Ascending aorta (tissue), 2 donors: ENCODE data around the gene TECPR1. TPM values are rescaled to one million over a fixed set of nuclear protein-coding genes. Genes with fewer than 3 reads are reported as not detected.

Experiments
- DNase-seq, 2 donors: peaks; one replicate each; pipeline ENCODE4 v3.0.0-alpha.2; 2019; ENCODE audit warnings: low spot score in 2 of 2
- H3K27ac ChIP-seq, 2 donors: fragments of 200-600 bp; sonication (generic); one replicate each; pipeline ENCODE4 v1.5.1; 2016 to 2017; ENCODE audit warnings: mild to moderate bottlenecking in 1 of 2
- H3K27me3 ChIP-seq: fragments of 200-600 bp; sonication (generic); one replicate; pipeline ENCODE4 v1.5.1; 2017
- H3K36me3 ChIP-seq, 2 donors: fragments of 200-600 bp; sonication (generic); one replicate each; pipeline ENCODE4 v1.5.1; 2016
- H3K4me1 ChIP-seq, 2 donors: fragments of 200-600 bp; sonication (generic); one replicate each; pipeline ENCODE4 v1.5.1; 2016 to 2017; ENCODE audit warnings: mild to moderate bottlenecking in 1 of 2
- H3K4me3 ChIP-seq, 2 donors: fragments of 200-600 bp; sonication (generic); one replicate each; pipeline ENCODE4 v1.5.1; 2016 to 2017; ENCODE audit warnings: mild to moderate bottlenecking in 1 of 2
- H3K9me3 ChIP-seq, 2 donors: fragments of 200-600 bp; sonication (generic); one replicate each; pipeline ENCODE4 v1.5.1; 2016
- intact Hi-C: fragments of 100-400 bp; cut with DNase I; formaldehyde crosslinking; loops from one replicate; pipeline ENCODE4 v1.15.1; 2023
- total RNA-seq: library from RNA; depleted of rRNA; stranded (reverse); fragments of >200 nt; gene quantifications from one replicate; pipeline ENCODE4 v1.1.0, GENCODE V29; 2016
- TF ChIP-seq, protein P1 (sequence below), 3 experiments: fragments of 200-600 bp in 2 of 3; fragments of 450-650 bp in 1 of 3; sonication (generic) in 2 of 3; IDR thresholded peaks; one replicate each; pipeline ENCODE4 v1.5.1; 2016 to 2019; ENCODE audit warnings: antibody characterized with exemption in 3 of 3, mild to moderate bottlenecking in 1 of 3, moderate library complexity in 1 of 3

The TECPR1 gene
- total RNA-seq, 1 donor from 2014 or later, result 28.1 TPM

GRCh38 chr7:98241674-98242241 is 10.3 kb downstream of the TECPR1 start:
- Histone ChIP-seq H3K9me3 (no peaks in the 10 kb centered on the region), H3K27me3 (no peaks in the 10 kb centered on the region), H3K4me1 (no peaks in the 10 kb centered on the region), H3K4me3 (no peak overlapping the region), H3K27ac (no peak overlapping the region), H3K36me3 (peaks cover 46 to 62% of the 10 kb centered on the region in 2 donors)
- DNase-seq, result no peak
- intact Hi-C loops, result no loop called here
- TF ChIP-seq, protein P1, sequence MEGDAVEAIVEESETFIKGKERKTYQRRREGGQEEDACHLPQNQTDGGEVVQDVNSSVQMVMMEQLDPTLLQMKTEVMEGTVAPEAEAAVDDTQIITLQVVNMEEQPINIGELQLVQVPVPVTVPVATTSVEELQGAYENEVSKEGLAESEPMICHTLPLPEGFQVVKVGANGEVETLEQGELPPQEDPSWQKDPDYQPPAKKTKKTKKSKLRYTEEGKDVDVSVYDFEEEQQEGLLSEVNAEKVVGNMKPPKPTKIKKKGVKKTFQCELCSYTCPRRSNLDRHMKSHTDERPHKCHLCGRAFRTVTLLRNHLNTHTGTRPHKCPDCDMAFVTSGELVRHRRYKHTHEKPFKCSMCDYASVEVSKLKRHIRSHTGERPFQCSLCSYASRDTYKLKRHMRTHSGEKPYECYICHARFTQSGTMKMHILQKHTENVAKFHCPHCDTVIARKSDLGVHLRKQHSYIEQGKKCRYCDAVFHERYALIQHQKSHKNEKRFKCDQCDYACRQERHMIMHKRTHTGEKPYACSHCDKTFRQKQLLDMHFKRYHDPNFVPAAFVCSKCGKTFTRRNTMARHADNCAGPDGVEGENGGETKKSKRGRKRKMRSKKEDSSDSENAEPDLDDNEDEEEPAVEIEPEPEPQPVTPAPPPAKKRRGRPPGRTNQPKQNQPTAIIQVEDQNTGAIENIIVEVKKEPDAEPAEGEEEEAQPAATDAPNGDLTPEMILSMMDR (IDR thresholded peaks at IDR 0.05), result no peak

GRCh38 chr7:98240961-98241673 is 10.9 kb downstream of the TECPR1 start:
- Histone ChIP-seq H3K9me3 (no peaks in the 10 kb centered on the region), H3K4me1 (no peaks in the 10 kb centered on the region), H3K27ac (no peak overlapping the region), H3K4me3 (no peak overlapping the region), H3K36me3 (peaks cover 46 to 62% of the 10 kb centered on the region in 2 donors), H3K27me3 (no peaks in the 10 kb centered on the region)
- TF ChIP-seq, protein P1 (IDR thresholded peaks at IDR 0.05), result peak in 2 of 3 experiments; percentile 42 to 54
- intact Hi-C loops, result no loop called here
- DNase-seq, result no peak

DNA sequence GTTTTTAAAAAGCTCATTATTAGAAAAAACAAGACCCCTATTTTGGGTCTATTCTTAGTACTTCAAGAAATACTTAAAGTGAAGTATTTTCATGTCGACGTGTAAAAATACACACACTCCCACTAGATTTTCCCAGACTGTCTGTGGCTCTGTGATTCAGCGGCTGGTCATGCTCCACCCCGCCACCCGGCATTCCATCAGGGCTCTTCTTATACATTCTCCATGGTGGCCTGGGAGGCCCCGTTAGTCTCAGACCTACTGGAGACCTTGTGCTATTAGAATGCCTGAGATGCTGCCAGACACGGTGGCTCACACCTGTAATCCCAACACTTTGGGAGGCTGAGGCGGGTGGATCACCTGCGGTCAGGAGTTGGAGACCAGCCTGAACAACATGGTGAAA is 13.1 kb downstream of the TECPR1 start:
- peaks cover 37 to 52% of the 10 kb centered on the region in 2 donors for H3K36me3 ChIP-seq
- no peak for DNase-seq

DNA sequence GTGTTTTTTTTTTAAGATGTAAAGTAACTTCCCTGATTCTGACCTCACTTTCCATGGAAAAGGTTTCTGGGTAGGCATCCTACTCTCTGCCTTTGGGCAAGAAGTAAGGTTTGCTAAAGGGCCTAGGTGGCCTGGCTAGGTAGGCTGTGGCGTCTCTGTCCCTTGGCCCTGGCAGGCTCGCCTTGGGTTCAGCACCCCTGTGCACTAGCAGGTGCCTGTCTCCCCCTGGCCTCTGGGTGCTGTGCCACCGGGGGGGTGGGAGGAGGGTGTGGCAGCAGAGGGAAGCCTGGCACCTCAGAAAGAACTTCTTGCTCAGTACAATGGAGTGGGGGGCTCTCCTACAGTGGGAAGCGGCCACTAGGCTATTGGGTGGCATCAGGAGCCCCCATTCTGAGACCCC is 14.0 kb downstream of the TECPR1 start:
- no peak overlapping the region for H3K27ac ChIP-seq
- H3K36me3 ChIP-seq, result peaks cover 32 to 53% of the 10 kb centered on the region in 2 donors
- DNase-seq, result no peak
- intact Hi-C loops, result no loop called here
- no peak overlapping the region for H3K4me3 ChIP-seq
- TF ChIP-seq, protein P1 (IDR thresholded peaks at IDR 0.05), result no peak
- no peaks in the 10 kb centered on the region for H3K9me3 ChIP-seq
- no peaks in the 10 kb centered on the region for H3K4me1 ChIP-seq
- no peaks in the 10 kb centered on the region for H3K27me3 ChIP-seq

More for the DNA sequence above, 13.1 kb downstream of the TECPR1 start:
- TF ChIP-seq, protein P1 (IDR thresholded peaks at IDR 0.05), result no peak
- no peaks in the 10 kb centered on the region for H3K9me3 ChIP-seq
- no peaks in the 10 kb centered on the region for H3K4me1 ChIP-seq
- no peak overlapping the region for H3K27ac ChIP-seq
- H3K4me3 ChIP-seq, result no peak overlapping the region
- H3K27me3 ChIP-seq, result no peaks in the 10 kb centered on the region
- intact Hi-C loops, result no loop called here

- TF ChIP-seq, protein P1 (IDR thresholded peaks at IDR 0.05), result no peak
- DNase-seq, result no peak
- Histone ChIP-seq H3K36me3 (peaks cover 27 to 60% of the 10 kb centered on the region in 2 donors), H3K4me1 (no peaks in the 10 kb centered on the region), H3K27ac (no peak overlapping the region), H3K9me3 (no peaks in the 10 kb centered on the region), H3K4me3 (no peak overlapping the region), H3K27me3 (no peaks in the 10 kb centered on the region)
- intact Hi-C loops, result no loop called here
These were observed 15.5 kb downstream of the TECPR1 start for GRCh38 chr7:98236355-98237185.
